Ascending aorta (tissue), 2 donors: ENCODE measurements around the gene VIPR2. TPM values are rescaled to one million over a fixed set of nuclear protein-coding genes. Genes with fewer than 3 reads are reported as not detected.

Experiments used
- DNase-seq, 2 donors: peaks; one replicate each; pipeline ENCODE4 v3.0.0-alpha.2; 2019; ENCODE audit warnings: low spot score in 2 of 2
- H3K27ac ChIP-seq, 2 donors: fragments of 200-600 bp; sonication (generic); one replicate each; pipeline ENCODE4 v1.5.1; 2016 to 2017; ENCODE audit warnings: mild to moderate bottlenecking in 1 of 2
- H3K27me3 ChIP-seq: fragments of 200-600 bp; sonication (generic); one replicate; pipeline ENCODE4 v1.5.1; 2017
- H3K36me3 ChIP-seq, 2 donors: fragments of 200-600 bp; sonication (generic); one replicate each; pipeline ENCODE4 v1.5.1; 2016
- H3K4me1 ChIP-seq, 2 donors: fragments of 200-600 bp; sonication (generic); one replicate each; pipeline ENCODE4 v1.5.1; 2016 to 2017; ENCODE audit warnings: mild to moderate bottlenecking in 1 of 2
- H3K4me3 ChIP-seq, 2 donors: fragments of 200-600 bp; sonication (generic); one replicate each; pipeline ENCODE4 v1.5.1; 2016 to 2017; ENCODE audit warnings: mild to moderate bottlenecking in 1 of 2
- H3K9me3 ChIP-seq, 2 donors: fragments of 200-600 bp; sonication (generic); one replicate each; pipeline ENCODE4 v1.5.1; 2016
- intact Hi-C: fragments of 100-400 bp; cut with DNase I; formaldehyde crosslinking; loops from one replicate; pipeline ENCODE4 v1.15.1; 2023
- total RNA-seq: library from RNA; depleted of rRNA; stranded (reverse); fragments of >200 nt; gene quantifications from one replicate; pipeline ENCODE4 v1.1.0, GENCODE V29; 2016
- TF ChIP-seq, protein P1 (sequence below), 3 experiments: fragments of 200-600 bp in 2 of 3; fragments of 450-650 bp in 1 of 3; sonication (generic) in 2 of 3; IDR thresholded peaks; one replicate each; pipeline ENCODE4 v1.5.1; 2016 to 2019; ENCODE audit warnings: antibody characterized with exemption in 3 of 3, mild to moderate bottlenecking in 1 of 3, moderate library complexity in 1 of 3

VIPR2 gene
- total RNA-seq, 1 donor from 2014 or later, result 17.8 TPM

GRCh38 chr7:159050704-159051103, 94.0 kb downstream of the VIPR2 start:
- DNase-seq, result no peak
- TF ChIP-seq, protein P1, sequence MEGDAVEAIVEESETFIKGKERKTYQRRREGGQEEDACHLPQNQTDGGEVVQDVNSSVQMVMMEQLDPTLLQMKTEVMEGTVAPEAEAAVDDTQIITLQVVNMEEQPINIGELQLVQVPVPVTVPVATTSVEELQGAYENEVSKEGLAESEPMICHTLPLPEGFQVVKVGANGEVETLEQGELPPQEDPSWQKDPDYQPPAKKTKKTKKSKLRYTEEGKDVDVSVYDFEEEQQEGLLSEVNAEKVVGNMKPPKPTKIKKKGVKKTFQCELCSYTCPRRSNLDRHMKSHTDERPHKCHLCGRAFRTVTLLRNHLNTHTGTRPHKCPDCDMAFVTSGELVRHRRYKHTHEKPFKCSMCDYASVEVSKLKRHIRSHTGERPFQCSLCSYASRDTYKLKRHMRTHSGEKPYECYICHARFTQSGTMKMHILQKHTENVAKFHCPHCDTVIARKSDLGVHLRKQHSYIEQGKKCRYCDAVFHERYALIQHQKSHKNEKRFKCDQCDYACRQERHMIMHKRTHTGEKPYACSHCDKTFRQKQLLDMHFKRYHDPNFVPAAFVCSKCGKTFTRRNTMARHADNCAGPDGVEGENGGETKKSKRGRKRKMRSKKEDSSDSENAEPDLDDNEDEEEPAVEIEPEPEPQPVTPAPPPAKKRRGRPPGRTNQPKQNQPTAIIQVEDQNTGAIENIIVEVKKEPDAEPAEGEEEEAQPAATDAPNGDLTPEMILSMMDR (IDR thresholded peaks at IDR 0.05), result no peak
- Histone ChIP-seq H3K27me3 (no peaks in the 10 kb centered on the region), H3K36me3 (peaks cover 0 to 1% of the 10 kb centered on the region in 2 donors), H3K27ac (no peak overlapping the region), H3K4me3 (no peak overlapping the region), H3K9me3 (peaks cover 0 to 12% of the 10 kb centered on the region in 2 donors), H3K4me1 (no peaks in the 10 kb centered on the region)
- intact Hi-C loops, result no loop called here

DNA sequence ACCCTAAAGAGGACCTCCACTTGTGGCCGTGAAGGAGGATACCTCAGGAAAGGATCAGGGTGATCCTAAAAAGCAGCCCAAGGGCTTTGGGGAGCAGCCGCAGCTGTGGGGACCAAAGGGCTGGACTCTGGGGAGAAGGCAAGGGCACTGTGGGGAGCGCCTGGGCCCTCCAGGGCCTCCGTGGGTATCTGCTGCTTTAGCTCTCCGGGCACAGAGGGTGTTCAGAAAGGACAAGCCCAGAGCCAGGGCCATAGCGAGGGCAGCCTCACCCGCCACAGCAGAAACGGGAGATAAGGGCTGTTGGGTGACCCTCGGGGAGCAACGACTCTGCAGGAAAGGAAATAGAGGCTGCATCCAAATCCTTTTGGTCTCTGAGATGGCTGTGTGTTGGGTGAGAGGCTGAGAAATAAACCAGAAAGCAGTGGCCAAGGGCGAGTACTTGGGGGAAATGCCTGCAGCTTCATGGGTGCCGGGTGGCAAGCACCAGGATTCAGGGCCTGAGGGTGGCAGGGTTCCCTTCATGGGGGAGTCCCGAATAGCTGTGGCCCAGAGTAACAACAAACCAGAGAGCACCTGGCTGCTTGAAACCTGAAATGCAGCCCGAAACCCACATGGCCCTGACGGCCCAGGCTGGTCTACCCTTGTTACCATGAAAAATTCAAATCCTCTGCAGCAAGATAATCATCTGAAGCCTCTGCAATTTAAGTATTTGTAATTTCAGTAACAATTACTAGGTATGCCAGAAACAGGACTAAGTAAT, 95.2 kb downstream of the VIPR2 start:
- H3K4me1 ChIP-seq, result no peaks in the 10 kb centered on the region
- H3K27ac ChIP-seq, result no peak overlapping the region
- H3K36me3 ChIP-seq, result no peaks in the 10 kb centered on the region
- no peak overlapping the region for H3K4me3 ChIP-seq
- intact Hi-C loops, result no loop called here
- TF ChIP-seq, protein P1 (IDR thresholded peaks at IDR 0.05), result no peak
- no peaks in the 10 kb centered on the region for H3K27me3 ChIP-seq
- H3K9me3 ChIP-seq, result peaks cover 0 to 12% of the 10 kb centered on the region in 2 donors
- peak in 1 of 2 donors; percentile 21 for DNase-seq

- peak in 1 of 2 donors; percentile 33 for DNase-seq
- no peaks in the 10 kb centered on the region for H3K36me3 ChIP-seq
- H3K4me1 ChIP-seq, result no peaks in the 10 kb centered on the region
- H3K9me3 ChIP-seq, result peaks cover 0 to 12% of the 10 kb centered on the region in 2 donors
- TF ChIP-seq, protein P1 (IDR thresholded peaks at IDR 0.05), result no peak
- H3K27ac ChIP-seq, result no peak overlapping the region
- no peaks in the 10 kb centered on the region for H3K27me3 ChIP-seq
- H3K4me3 ChIP-seq, result no peak overlapping the region
- intact Hi-C loops, result no loop called here
These were observed 96.0 kb downstream of the VIPR2 start for GRCh38 chr7:159048656-159049055.

DNA sequence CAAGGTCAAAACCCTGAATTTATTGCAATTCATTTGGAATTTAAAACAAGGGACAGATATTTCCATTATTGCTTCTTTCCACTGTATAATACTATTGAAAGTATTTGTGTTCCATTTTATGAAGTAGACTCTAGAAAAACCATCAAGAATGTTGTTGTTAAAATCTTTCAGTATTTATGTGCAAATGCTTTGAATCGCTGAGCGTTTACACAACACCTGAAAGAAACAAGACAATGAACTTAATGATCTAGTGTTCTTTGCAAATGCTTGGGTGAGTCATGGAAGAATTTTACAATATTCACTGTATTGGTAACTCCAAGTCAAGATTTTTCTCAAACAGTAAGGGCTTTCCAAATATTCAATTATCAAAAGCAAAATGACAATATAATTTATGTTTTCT, 97.1 kb downstream of the VIPR2 start:
- no peaks in the 10 kb centered on the region for H3K27me3 ChIP-seq
- DNase-seq, result no peak
- intact Hi-C loops, result no loop called here
- no peak overlapping the region for H3K4me3 ChIP-seq
- no peaks in the 10 kb centered on the region for H3K36me3 ChIP-seq
- TF ChIP-seq, protein P1 (IDR thresholded peaks at IDR 0.05), result no peak
- peaks cover 0 to 11% of the 10 kb centered on the region in 2 donors for H3K9me3 ChIP-seq
- H3K27ac ChIP-seq, result no peak overlapping the region
- peaks cover 0 to 3% of the 10 kb centered on the region in 2 donors for H3K4me1 ChIP-seq

DNA sequence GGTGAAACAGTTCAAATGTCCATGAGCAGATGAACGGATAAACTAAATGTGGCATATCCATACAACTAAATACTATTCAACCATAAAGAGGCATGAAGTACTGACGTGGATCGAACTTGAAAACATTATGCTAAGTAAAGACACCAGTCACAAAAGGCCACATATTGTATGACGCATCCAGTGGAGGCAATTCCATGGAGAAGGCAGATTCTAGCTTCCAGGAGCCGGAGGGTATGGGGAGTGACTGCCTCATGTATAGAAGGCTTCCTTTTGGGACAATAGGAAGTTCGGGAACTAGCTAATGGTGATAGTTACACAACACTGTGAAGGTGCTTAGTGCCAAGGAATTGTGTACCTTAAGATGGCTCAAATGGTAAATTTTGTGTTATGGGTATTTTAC, 98.4 kb downstream of the VIPR2 start:
- peaks cover 5 to 7% of the 10 kb centered on the region in 2 donors for H3K4me1 ChIP-seq
- TF ChIP-seq, protein P1 (IDR thresholded peaks at IDR 0.05), result no peak
- intact Hi-C loops, result no loop called here
- H3K9me3 ChIP-seq, result no peaks in the 10 kb centered on the region
- H3K27me3 ChIP-seq, result no peaks in the 10 kb centered on the region
- DNase-seq, result peak in 1 of 2 donors; percentile 49
- no peak overlapping the region for H3K4me3 ChIP-seq
- H3K36me3 ChIP-seq, result peaks cover 0 to 2% of the 10 kb centered on the region in 2 donors
- no peak overlapping the region for H3K27ac ChIP-seq
